ENCODE results near the gene NUDT2.
"Not testable (repeated sequence)": the region's sequence is repeated elsewhere in the genome, so short reads cannot be mapped to it uniquely, and the experiment has no call there.

Gene NUDT2

DNA sequence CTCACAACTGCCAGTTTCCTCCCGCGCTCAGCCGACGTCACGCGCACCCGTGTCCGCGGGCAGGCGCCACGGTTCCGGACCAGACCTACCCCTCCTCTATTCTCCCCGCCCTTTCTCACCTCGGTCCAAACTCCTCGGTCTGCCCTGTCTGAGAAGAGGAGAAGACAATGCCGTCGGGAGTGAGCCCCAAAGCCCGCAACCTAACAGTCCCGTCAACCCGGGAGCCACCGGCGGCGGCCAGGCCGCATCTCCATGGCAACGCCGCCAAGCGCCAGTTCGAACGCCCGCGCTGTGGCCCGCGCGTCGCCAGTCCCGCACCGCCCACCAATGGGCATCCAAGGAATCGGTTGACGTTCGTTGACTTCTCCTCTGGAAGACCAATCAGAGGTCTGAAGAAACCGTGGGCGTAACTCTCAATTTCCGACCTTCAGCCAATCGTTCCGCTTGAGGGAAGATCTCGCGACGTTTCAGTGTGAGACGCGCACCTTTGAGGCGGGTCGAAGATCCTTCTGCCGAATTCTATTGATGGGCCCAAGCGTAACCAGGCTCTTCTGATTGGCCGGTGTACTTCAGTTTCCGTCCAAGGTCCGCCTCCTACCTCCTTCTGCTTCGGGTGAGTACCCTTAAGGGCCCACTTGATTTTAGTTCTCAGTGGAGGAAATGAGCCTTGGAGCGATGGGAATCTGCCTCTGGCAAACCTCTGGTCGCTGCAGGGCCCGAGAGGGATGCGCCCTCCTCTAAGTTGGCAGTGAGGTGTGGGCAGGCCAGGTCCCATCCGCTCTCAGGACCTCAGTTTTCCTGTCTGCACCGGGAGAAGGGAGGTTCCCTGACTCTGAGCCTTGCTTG lies at the start of gene NUDT2, which contains the start of gene KIF24:
NUDT2 (plus strand) TSS at position 583 of the 846 bp plus-strand sequence. CDS start 9,471 bp downstream, outside the sequence.
KIF24 (minus strand) TSS at position 282 of the 846 bp plus-strand sequence. CDS start 17,922 bp downstream, outside the sequence.
- peak; percentile 99 to 100 for DNase-seq

DNA sequence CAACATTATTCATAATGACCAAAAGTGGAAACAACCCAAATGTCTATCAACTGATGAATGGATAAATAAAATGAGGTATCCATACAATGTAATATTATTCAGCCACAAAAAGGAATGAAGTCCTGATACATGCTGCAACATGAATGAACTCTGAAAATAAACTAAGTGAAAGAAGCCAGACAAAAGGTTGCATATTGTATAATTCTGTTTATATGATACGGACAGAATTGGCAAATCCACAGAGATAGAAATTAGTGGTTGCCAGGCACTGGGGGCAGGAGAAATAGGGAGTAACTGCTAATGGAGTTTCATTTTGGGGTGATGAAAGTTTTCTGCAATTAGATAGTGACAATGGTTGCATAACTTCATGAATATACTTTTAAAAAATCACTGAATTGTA lies 47.3 kb upstream of the NUDT2 start:
- DNase-seq: no peak

- DNase-seq: no peak
Measured at GRCh38 chr9:34289159-34289558, 40.2 kb upstream of the NUDT2 start.

GRCh38 chr9:34291023-34291422 lies 38.3 kb upstream of the NUDT2 start:
- no peak for DNase-seq

GRCh38 chr9:34291423-34291822 lies 37.9 kb upstream of the NUDT2 start:
- no peak for DNase-seq

DNA sequence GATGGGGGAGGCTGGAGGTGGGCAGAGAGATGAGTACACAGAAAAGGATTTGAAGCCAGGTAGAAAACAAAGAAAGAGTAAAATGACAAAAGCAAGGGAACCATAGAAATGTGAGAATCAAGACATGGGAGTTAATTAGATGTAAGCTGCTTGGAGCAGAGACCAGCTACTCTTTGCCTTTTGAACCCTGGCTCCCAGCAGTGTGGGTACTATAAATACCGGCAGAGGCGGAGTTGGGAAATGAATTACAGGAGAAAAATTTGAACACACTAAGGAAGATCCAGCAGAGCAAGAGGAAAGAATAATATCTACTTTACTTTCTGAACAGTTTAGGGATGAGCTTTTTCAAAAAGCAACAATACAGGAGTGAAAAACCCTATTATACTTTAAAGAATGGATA lies 36.8 kb upstream of the NUDT2 start:
- no peak for DNase-seq

GRCh38 chr9:34301064-34301463 lies 28.3 kb upstream of the NUDT2 start:
- DNase-seq: not testable (repeated sequence)

GRCh38 chr9:34308316-34308715 lies 21.1 kb upstream of the NUDT2 start:
- not testable (repeated sequence) for DNase-seq

DNA sequence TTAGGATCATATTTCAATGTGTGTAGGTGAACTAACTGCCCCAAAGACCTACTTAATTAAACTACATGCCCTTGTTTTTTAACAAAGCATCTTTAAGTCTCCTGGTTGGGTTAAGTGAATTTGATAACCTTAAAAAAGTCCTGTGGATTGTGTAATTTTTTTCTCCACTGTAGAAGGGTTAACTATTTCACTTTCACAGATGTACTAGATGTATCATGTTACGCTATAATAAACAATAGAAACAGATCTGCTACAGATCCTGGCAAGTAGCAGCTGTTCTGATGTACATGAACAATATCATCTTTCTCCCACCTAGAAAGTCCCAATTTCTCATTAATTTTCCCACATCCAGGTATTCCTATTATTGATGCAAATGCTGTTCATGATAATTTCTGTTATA lies 19.2 kb upstream of the NUDT2 start:
- no peak for DNase-seq

GRCh38 chr9:34311499-34312185 lies 17.7 kb upstream of the NUDT2 start:
- DNase-seq: no peak

- DNase-seq: no peak
Measured at GRCh38 chr9:34317436-34317835, 11.9 kb upstream of the NUDT2 start.

DNA sequence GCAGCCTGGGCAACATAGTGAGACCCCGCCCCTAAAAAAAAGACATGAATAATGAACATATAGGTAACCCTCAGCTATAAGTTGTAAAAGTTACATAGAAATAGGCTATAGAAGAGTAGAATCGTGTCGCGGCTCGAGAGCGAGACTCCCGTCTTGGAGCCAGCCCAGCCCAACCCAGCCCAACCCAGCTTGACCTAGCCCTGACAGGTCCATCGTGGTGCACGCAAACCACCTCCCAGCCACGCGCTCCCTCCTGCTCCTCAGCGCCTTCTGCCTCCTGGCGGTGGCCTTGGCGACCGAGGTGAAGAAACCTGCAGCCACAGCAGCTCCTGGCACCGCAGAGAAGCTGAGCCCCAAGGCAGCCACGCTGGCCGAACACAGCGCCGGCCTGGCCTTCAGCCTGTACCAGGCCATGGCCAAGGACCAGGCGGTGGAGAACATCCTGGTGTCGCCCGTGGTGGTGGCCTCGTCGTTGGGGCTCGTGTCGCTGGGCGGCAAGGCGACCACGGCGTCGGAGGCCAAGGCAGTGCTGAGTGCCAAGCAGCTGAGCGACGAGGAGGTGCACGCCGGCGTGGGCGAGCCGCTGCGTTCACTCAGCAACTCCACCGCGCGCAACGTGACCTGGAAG lies 11.1 kb upstream of the NUDT2 start:
- DNase-seq: no peak

DNA sequence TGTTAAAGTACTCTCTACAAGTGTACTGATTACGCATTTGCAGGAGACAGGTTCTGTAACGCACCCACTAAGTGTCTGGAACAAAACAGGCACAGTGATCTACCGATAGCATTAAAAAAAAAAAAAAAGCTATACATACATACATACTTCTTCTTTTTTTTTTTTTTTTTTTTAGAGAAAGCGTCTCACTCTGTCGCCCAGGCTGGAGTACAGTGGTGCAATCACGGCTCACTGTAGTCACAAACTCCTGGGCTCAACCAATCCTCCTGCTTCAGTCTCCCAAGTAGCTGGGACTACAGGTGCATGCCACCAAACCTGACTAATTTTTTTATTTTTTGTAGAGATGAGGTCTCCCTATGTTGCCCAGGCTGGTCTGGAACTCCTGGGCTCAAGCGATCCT lies 7.9 kb upstream of the NUDT2 start:
- DNase-seq: no peak

- DNase-seq: no peak
Measured at GRCh38 chr9:34322899-34323591, 6.3 kb upstream of the NUDT2 start.

DNA sequence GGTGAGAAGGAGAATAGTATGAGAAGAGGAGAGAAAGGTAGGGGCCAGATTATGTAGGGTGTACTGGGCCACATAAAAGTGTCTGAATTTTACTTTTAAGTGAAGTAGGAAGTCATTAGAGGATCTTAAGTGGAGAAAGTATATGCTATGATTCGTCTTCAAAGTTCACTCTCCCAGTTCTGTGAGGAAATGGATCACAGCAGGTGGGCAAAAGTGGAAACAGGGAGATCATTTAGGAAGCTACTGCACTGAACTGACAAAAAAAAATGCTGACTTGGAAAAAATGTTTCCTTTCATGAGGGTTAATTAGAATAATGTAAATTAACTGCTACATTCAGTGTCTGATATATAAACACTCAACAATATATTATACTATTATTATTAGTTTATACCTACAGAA lies 2.7 kb upstream of the NUDT2 start:
- no peak for DNase-seq

GRCh38 chr9:34328500-34328986 lies 826 bp upstream of the NUDT2 start:
- DNase-seq: peak; percentile 46 to 48

DNA sequence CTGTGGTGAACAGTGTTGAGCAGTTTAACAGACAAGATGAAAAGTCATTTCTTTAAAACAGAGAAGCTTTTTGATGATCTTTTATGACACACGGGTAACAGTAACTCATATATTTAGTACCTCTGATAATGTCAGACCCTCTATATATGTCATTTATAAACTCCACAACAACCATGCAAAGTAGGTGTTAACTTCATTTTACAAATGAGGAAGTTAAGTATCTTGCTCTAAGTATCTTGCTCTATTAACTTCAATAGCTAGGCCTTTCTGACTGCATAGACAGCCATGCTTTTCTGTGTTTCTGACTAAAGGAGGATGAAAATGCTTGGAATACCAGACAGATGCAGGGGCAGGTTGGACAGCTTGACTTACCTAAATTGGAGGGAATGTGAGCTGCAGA lies 1.8 kb downstream of the NUDT2 start:
- DNase-seq: no peak

GRCh38 chr9:34332076-34332964 lies 3.0 kb downstream of the NUDT2 start:
- peak; percentile 18 to 61 for DNase-seq

- DNase-seq: no peak
Measured at GRCh38 chr9:34333836-34334235, 4.5 kb downstream of the NUDT2 start.

DNA sequence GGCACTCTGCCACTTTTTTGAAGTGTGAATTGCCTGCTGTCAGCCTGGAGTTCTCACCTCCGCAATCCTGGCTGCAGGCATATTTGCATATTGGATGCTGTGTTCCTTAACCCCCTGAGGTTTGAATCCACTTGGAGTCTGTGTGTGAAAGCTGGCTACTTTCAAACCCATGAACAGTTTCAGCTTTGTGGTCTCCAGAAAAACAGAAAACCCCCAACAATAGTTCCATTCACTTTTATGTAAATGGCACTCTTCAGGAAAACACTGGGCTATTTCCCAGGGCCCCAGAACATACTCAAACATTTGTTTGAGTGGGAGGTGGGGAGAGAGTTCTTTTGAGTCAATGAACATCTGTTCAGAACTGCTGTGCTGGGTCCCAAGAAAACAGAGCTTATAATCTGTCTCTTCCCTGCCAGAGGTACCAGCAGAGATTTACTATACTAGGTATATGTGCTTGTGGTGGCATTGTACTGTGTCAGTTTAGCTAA lies 5.0 kb downstream of the NUDT2 start:
- no peak for DNase-seq

- DNase-seq: no peak
Measured at GRCh38 chr9:34334916-34335315, 5.5 kb downstream of the NUDT2 start.

GRCh38 chr9:34335376-34335775 lies 6.0 kb downstream of the NUDT2 start:
- no peak for DNase-seq
